RPMI8226 (cell line): Measurements from ENCODE around the gene AKR1C3.

ENCODE experiments used
- DNase-seq: peaks from one replicate; pipeline ENCODE4 v3.0.0-alpha.2; 2015

Gene AKR1C3

DNA sequence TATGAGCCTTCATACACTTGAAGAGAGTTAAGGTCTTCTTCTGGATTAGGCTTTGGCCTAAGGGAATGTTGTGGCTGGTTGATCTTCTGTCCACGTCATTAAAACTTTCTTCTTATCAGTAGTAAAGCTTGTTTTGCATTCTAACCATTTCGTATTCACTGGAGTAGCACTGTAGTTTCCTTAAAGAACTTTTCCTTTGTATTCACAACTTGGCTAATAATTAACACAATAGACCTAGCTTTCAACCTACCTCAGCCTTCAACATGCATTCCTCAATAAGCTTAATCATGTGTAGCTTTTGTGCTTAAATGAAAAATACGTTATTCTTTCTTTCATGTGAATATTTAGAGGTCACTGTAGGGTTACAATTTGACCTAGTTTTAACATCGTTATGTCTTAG is 48.0 kb downstream of the AKR1C3 start:
- DNase-seq, result no peak

GRCh38 chr10:5143137-5143536 is 48.9 kb downstream of the AKR1C3 start:
- no peak for DNase-seq

DNA sequence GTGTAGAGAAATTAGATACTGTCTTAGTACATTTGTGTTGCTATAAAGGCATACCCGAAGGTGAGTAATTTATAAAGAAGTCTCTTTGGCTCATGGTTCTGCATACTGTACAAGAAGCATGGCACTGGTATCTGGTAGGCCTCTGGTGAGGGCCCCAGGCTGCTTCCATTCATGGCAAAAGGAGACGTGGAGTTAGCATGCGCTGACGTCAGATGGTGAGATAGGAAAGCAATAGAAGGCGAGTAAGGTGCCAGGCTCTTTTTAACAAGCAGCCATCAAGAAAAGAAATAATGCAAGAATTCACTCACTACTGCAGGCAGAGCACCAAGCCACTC is 52.7 kb downstream of the AKR1C3 start:
- DNase-seq, result no peak

DNA sequence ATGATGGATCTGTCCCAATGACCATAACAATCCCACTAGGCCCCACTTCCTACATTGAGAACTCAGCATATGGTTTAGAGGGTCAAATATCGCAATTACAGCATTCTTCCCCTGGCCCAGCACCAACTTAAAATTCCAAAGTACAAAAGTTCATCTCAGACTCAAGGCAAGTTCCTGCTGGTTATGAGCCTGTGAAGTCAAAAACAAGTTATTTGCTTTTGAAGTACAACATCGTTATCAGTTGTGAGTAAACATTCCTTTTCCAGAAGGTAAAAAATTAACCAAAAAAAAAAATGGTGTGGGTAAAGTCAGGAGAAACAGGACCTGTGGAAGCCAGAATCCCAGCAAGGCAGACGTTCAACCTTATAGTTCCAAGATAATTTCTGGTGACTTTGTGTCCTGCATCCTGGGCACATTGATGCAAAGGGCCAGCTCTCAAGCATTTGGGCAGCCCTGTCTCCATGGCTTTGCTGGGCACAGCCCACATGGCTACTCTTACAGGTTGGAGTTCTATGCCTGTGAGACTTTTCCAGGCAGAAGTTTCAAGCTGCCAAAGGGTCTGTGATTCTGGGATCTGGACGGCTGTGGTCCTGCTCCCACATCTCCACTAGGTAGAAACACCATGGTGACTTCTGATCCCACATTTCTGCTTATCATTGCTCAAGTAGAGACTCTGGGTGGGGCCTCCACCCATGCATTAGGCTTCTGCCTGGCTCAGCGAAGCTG is 53.2 kb downstream of the AKR1C3 start:
- DNase-seq, result no peak

- DNase-seq, result no peak
These were observed 53.9 kb downstream of the AKR1C3 start for GRCh38 chr10:5147981-5148677.

DNA sequence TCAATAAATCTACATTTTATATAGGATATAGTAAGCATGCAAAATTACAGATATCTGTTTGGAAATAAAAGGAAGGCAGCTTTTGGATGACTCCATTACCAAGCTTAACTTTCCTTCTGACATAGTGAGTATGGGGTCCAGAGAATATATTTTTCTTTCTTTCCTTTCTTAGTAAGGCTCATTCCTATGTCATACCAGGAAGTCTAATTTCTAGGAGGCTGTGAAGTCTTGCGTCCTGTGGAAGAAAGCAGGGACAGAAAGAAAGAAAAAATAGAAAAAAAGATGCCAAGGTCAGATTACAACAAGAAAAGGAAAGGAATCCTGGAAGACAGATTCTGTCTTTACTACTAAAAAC is 54.4 kb downstream of the AKR1C3 start:
- DNase-seq, result no peak

DNA sequence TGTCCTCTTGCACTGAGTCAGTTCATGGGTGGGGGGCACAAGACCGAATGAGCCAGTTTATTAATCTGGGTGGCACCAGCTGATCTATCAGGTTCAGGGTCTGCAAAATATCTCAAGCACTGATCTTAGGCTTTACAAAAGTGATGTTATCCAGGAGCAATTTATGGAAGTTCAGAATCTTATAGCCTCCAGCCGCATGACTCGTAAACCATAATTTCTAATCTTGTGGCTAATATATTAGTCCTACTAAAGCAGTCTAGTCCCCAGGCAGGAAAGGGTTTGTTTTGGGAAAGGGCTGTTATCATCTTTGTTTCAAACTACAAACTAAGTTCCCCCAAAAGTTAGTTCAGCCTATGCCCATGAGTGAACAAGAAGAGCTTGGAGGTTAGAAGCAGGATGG is 56.9 kb downstream of the AKR1C3 start:
- DNase-seq, result no peak

DNA sequence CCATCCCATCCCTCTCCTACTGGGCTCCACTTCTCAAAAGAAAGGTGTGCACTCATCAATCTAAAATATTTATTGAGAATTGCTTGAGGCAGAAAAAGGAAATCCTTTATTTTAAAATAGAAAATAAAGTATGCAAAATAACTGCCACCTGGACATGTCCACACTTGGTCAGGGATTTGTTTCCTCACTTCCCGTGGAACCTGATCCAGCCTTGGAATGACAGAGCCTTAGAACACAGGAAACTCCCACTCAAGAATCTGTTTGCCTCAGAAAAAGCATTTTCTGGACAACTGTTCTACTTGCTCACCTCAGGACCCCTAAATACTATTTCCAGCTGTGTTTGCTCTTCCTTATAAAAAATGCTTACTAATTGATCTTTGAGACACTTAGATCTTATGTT is 61.7 kb downstream of the AKR1C3 start:
- no peak for DNase-seq
